ENCODE data around the gene OR13C5.
"Not testable (repeated sequence)": the region's sequence is repeated elsewhere in the genome, so short reads cannot be mapped to it uniquely, and the experiment has no call there.

Gene OR13C5, protein sequence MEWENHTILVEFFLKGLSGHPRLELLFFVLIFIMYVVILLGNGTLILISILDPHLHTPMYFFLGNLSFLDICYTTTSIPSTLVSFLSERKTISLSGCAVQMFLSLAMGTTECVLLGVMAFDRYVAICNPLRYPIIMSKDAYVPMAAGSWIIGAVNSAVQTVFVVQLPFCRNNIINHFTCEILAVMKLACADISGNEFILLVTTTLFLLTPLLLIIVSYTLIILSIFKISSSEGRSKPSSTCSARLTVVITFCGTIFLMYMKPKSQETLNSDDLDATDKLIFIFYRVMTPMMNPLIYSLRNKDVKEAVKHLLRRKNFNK

GRCh38 chr9:104599313-104599712 is at the start of gene OR13C5:
Gene OR13C5 (minus strand): TSS chr9:104599413. CDS start chr9:104599413, 0 bp downstream.
- H3K4me3 ChIP-seq (ENCODE audit: low read length); DNase-seq (ENCODE audit: low read depth): not testable (repeated sequence)

GRCh38 chr9:104635456-104635855 is 36.2 kb upstream of the OR13C5 start:
- TF ChIP-seq, protein P1, sequence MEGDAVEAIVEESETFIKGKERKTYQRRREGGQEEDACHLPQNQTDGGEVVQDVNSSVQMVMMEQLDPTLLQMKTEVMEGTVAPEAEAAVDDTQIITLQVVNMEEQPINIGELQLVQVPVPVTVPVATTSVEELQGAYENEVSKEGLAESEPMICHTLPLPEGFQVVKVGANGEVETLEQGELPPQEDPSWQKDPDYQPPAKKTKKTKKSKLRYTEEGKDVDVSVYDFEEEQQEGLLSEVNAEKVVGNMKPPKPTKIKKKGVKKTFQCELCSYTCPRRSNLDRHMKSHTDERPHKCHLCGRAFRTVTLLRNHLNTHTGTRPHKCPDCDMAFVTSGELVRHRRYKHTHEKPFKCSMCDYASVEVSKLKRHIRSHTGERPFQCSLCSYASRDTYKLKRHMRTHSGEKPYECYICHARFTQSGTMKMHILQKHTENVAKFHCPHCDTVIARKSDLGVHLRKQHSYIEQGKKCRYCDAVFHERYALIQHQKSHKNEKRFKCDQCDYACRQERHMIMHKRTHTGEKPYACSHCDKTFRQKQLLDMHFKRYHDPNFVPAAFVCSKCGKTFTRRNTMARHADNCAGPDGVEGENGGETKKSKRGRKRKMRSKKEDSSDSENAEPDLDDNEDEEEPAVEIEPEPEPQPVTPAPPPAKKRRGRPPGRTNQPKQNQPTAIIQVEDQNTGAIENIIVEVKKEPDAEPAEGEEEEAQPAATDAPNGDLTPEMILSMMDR (IDR thresholded peaks at IDR 0.05; ENCODE audit: insufficient read depth, low read depth, low read length, missing control alignments), result no peak
- no peak overlapping the region for H3K4me3 ChIP-seq (ENCODE audit: low read length)
- no peak for DNase-seq (ENCODE audit: low read depth)

GRCh38 chr9:104633976-104634520 is 34.8 kb upstream of the OR13C5 start:
- no peak overlapping the region for H3K4me3 ChIP-seq (ENCODE audit: low read length)
- no peak for DNase-seq (ENCODE audit: low read depth)
- TF ChIP-seq, protein P1 (IDR thresholded peaks at IDR 0.05; ENCODE audit: insufficient read depth, low read depth, low read length, missing control alignments), result no peak

GRCh38 chr9:104625964-104626363 is 26.8 kb upstream of the OR13C5 start:
- H3K4me3 ChIP-seq (ENCODE audit: low read length); DNase-seq (ENCODE audit: low read depth): not testable (repeated sequence)

DNA sequence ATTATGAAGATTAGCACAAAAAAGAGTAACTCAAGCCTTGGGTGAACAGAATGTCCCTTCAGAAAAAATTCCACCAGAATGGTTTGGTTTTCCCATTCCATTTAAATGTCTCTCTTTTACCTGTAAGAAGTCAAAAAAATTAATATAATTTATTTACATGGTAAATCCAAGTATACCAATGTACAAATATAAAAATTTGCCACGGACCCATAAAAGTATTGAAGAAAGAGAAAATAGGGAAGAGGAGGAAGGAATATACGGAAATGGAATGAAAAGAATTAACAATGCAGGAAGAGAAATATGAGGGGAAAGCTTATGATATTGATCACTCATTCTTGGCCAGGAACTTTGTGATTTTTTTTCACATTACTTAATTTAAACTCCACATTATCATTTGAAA is 18.9 kb upstream of the OR13C5 start, which contains the start of gene OR13C9:
Gene OR13C9, minus strand, starts transcription at position 101 of the 400 bp plus-strand sequence. Its CDS starts 0 bp downstream, at position 101.
- no peak for DNase-seq (ENCODE audit: low read depth)
- TF ChIP-seq, protein P1 (IDR thresholded peaks at IDR 0.05; ENCODE audit: insufficient read depth, low read depth, low read length, missing control alignments), result no peak
- no peak within 1 kb of the TSS for H3K4me3 ChIP-seq (ENCODE audit: low read length)

GRCh38 chr9:104617418-104617817 is 18.2 kb upstream of the OR13C5 start:
- no peak overlapping the region for H3K4me3 ChIP-seq (ENCODE audit: low read length)
- TF ChIP-seq, protein P1 (IDR thresholded peaks at IDR 0.05; ENCODE audit: insufficient read depth, low read depth, low read length, missing control alignments), result no peak
- DNase-seq (ENCODE audit: low read depth), result no peak

DNA sequence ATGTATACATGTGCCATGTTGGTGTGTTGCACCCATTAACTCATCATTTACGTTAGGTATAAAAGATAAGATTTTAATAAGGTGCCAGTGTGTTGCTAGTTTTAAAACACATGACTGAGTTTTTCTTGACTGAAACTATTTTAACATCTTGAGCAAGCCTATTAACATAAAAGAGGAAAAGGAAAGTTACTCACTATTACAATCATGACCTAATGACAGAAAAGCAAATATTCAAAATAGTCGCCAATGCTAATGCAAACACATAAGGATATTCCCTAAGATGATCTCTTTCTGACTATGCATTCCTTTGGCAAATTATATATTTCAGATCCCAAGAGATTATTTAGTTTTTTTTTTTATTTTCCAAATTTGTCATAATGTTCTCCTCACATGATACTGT is 12.0 kb upstream of the OR13C5 start:
- DNase-seq (ENCODE audit: low read depth), result no peak
- H3K4me3 ChIP-seq (ENCODE audit: low read length), result no peak overlapping the region
- TF ChIP-seq, protein P1 (IDR thresholded peaks at IDR 0.05; ENCODE audit: insufficient read depth, low read depth, low read length, missing control alignments), result no peak

GRCh38 chr9:104608336-104608735 is 9.1 kb upstream of the OR13C5 start:
- DNase-seq (ENCODE audit: low read depth), result peak; percentile 2
- no peak overlapping the region for H3K4me3 ChIP-seq (ENCODE audit: low read length)

More at GRCh38 chr9:104608336-104608735, 9.1 kb upstream of the OR13C5 start:
- TF ChIP-seq, protein P1 (IDR thresholded peaks at IDR 0.05; ENCODE audit: insufficient read depth, low read depth, low read length, missing control alignments), result peak; percentile 13

Measured in epithelial cell of esophagus (primary cell).